GM19193 (cell line): ENCODE data around the gene MARF1.

ENCODE experiments used
- POLR2A ChIP-seq: IDR thresholded peaks from 4 replicates; pipeline ENCODE4 v1.6.1; 2011; ENCODE audit not compliant: insufficient read depth, insufficient read length; ENCODE audit errors: extremely low read depth

MARF1 gene

DNA sequence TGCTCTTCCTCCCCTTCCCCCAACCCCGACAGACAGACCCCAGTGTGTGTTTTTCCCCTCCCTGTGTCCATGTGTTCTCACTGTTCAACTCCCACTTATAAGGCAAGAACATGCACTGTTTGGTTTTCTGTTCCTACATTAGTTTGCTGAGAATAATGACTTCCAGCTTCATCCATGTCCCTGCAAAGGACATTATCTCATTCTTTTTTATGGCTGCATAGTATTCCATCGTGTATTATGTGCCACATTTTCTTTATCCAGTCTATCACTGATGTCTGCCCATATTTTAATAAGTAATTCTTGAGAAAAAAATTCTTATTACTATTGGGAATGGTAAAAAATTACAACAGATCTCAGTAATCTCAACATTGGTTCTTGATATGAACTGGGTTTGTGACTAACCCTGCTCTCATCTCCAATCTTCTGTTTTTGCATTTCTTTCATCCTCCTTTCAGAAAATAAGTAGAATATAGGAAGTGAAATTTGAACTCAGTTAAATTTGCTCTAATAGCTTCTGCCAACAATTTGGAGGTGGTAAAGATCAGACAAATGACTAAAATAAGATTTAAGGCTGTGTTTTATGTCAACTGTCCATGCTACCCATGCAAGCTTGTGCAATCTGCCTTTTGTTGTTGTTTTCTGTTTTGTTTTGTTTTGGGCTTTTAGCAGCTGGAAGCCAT is 11.1 kb downstream of the MARF1 start:
- TF ChIP-seq POLR2A = no peak

GRCh38 chr16:15621889-15622288 is 21.1 kb downstream of the MARF1 start:
- no peak for TF ChIP-seq POLR2A

- TF ChIP-seq POLR2A = no peak
Observed at GRCh38 chr16:15621456-15621855, 21.5 kb downstream of the MARF1 start.

- TF ChIP-seq POLR2A = no peak
Observed at GRCh38 chr16:15620611-15621195, 22.3 kb downstream of the MARF1 start.

DNA sequence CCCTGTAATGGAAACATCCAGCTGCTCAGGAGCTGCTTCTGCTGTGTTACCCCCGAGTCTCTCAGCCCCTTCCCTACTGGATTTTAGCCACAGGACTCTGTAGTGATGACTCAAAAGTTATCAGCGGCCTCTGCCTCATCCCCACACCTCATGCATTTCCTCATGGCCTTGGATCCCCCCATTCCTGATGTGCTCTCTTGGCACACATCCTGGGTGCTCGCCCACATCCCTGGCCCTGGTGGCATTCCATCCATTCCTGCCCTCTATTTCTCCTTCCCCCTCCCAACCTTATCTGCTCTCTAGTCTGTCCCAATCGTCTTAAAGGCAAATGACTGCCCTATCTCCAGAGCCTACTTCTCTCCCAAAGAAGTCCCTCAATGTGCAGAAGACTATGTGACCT is 24.6 kb downstream of the MARF1 start:
- TF ChIP-seq POLR2A = no peak

- TF ChIP-seq POLR2A = no peak
Observed at GRCh38 chr16:15617901-15618300, 25.1 kb downstream of the MARF1 start.

GRCh38 chr16:15616475-15617165 is 26.3 kb downstream of the MARF1 start:
- no peak for TF ChIP-seq POLR2A

GRCh38 chr16:15616012-15616411 is 26.9 kb downstream of the MARF1 start:
- no peak for TF ChIP-seq POLR2A

DNA sequence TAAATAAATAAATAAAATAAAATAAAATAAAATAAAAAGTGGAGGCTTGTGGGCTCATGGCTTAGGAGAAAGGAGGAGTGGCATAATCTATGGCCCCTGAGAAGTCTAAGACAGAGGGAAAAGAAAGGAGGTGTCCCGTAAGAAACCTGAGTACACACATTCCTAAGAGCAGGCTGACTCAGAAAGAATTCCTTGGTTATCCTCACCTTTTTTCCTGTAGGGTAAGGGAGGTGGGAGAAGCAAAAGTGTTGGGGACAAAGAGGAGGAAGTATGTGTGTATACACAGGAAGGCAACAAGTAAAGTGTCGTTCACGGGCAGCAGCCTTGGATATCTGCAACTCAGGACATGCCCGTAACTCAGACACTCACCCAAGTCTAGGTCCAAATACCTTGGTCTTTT is 29.3 kb downstream of the MARF1 start:
- no peak for TF ChIP-seq POLR2A

DNA sequence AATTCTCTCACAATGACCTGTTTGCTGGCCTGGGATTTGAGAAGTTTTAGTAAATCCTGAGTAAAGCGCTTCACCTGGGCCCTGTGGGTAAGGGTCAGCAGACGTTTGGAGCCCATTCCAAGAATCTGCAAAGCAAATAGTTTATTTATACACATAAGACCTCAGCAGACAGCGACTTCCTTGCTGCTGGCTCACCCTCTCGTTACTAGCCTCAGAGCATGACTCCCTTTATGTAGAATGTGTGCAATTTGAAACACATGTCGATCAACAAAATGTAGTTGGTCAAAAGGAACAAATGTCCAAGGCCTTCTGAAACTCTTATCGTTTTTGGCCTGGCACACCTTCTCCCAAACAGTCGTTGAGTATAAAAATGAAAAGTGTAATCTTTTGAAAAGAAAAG is 31.3 kb downstream of the MARF1 start:
- TF ChIP-seq POLR2A = no peak

DNA sequence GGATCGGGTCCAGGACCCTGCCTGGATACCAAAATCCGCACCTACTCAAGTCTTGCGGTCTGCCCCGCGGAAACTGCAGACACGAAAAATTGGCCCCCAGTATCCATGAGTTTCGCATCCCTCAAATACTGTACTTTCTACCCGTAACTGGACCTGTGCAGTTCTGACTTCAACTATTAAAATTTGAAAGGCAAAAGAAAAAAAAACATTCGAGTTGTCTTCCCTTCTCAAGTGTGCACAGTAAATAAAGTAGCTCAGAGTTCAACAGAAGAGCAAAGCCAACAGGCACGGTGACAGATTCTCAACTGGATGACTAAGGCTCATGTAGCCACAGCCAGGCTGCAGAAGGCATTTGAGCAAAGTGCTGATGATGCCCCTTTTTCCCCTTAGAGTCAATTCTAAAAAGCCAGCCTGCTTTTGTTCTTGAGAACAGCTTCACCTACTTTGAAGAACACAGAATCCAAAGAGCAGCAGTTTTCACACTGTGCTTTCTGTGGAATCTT is 32.5 kb downstream of the MARF1 start:
- no peak for TF ChIP-seq POLR2A

GRCh38 chr16:15609286-15609649 is 33.7 kb downstream of the MARF1 start:
- TF ChIP-seq POLR2A = no peak

GRCh38 chr16:15608398-15609285 is 34.3 kb downstream of the MARF1 start:
- no peak for TF ChIP-seq POLR2A

- TF ChIP-seq POLR2A = no peak
Observed at GRCh38 chr16:15607700-15608396, 35.1 kb downstream of the MARF1 start.

DNA sequence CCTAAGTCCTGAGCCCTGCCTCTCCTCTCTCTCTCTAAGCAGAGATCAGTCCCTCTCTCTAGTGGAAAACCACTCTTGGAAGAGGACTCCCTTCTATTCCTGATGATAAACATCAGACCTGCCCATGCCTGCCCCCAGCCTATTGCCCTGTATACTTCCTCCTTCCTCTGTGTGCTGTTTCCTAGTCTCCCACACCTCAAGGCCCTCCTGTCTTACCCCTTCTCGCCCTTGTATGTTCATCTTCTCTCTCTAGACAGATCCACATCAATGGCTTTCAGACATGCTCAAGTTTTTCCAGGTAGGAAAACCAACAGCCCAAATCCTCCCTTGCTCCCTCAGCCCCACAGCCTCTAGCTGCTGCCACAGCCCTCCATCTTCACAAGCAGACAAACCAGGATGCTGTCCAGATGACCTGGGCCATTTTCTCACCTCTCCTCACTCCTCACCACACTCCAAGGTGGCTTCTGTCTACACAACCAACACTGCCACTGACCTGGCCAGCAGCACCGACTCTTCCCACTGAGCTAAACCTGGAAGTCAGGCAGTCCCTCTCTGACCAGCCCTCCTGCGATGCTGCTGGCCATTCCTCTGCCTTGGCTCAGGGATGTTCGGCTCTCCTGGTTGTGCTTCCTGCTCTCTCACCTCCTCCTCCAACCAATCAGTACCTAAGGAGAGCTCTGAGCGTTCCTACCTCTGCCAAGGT is 36.3 kb downstream of the MARF1 start:
- TF ChIP-seq POLR2A = no peak
